Hepatocyte (in vitro differentiated cells): ENCODE results near the gene PPP1R14B.

Source experiments
- EZH2 ChIP-seq: fragments of 200-600 bp; sonication (generic); IDR thresholded peaks from 2 replicates; pipeline ENCODE4 v1.6.1; 2016; ENCODE audit warnings: antibody characterized with exemption, mild to moderate bottlenecking, borderline replicate concordance
- EZH2phosphoT487 ChIP-seq: fragments of 200-600 bp; sonication (generic); IDR thresholded peaks from one replicate; pipeline ENCODE4 v1.6.1; 2018; ENCODE audit warnings: antibody characterized with exemption, mild to moderate bottlenecking, low read depth, moderate library complexity; ENCODE audit not compliant: unreplicated experiment, severe bottlenecking

- no peak for TF ChIP-seq EZH2
- TF ChIP-seq EZH2phosphoT487, result no peak
These were observed 42.7 kb downstream of the PPP1R14B start for GRCh38 chr11:64204080-64204440.
